Fibroblast of villous mesenchyme (primary cell): Measurements from ENCODE around the gene PSENEN. TPM values are rescaled to one million over a fixed set of nuclear protein-coding genes. Genes with fewer than 3 reads are reported as not detected.
"Not testable (repeated sequence)": the region's sequence is repeated elsewhere in the genome, so short reads cannot be mapped to it uniquely, and the experiment has no call there.

Experiments used
- DNase-seq: peaks from one replicate; pipeline ENCODE4 v3.0.0-alpha.2; 2010; ENCODE audit warnings: low read depth
- H3K4me3 ChIP-seq: 2 replicates; pipeline ENCODE4 v1.5.1; 2011; ENCODE audit warnings: low read depth, mild to moderate bottlenecking, low read length
- CTCF ChIP-seq: IDR thresholded peaks from 2 replicates; pipeline ENCODE4 v1.5.1; 2012; ENCODE audit warnings: low read depth, mild to moderate bottlenecking, low read length; ENCODE audit not compliant: insufficient read depth
- total RNA-seq: library from RNA; depleted of rRNA; stranded (reverse); fragments of >200 nt; gene quantifications from 2 replicates; pipeline ENCODE4 v1.2.3, GENCODE V29; 2012

The PSENEN gene
- total RNA-seq, 1 donor = 14.7 TPM

- H3K4me3 ChIP-seq = no peak overlapping the region
- no peak for DNase-seq
- no peak for TF ChIP-seq CTCF
Measured at GRCh38 chr19:35793381-35794165, 48.1 kb downstream of the PSENEN start.

GRCh38 chr19:35795564-35795963 is 50.1 kb downstream of the PSENEN start:
- not testable (repeated sequence) for DNase-seq, H3K4me3 ChIP-seq

Other genes with a start within 250 kb of the PSENEN start
- 0.97 and 2.2 TPM in 2 replicates for gene DMKN, start 232.0 kb upstream of the PSENEN start, total RNA-seq
- under 0.01 TPM in 1 of 2 replicates, not detected in the other for gene SBSN, start 217.3 kb upstream of the PSENEN start, total RNA-seq
- not detected in 2 replicates for gene GAPDHS, start 212.2 kb upstream of the PSENEN start, total RNA-seq
- 77.3 and 81.2 TPM in 2 replicates for gene TMEM147, start 200.0 kb upstream of the PSENEN start, total RNA-seq
- gene ATP4A, start 182.0 kb upstream of the PSENEN start, total RNA-seq = not detected in 2 replicates
- gene PMIS2, start 159.5 kb upstream of the PSENEN start, total RNA-seq = not detected in 2 replicates
- 6.5 and 6.8 TPM in 2 replicates for gene HAUS5, start 132.9 kb upstream of the PSENEN start, total RNA-seq
- 41.0 and 54.1 TPM in 2 replicates for gene RBM42, start 116.6 kb upstream of the PSENEN start, total RNA-seq
- under 0.01 and 0.86 TPM in 2 replicates for gene ETV2, start 103.9 kb upstream of the PSENEN start, total RNA-seq
- gene COX6B1, start 97.3 kb upstream of the PSENEN start, total RNA-seq = 165 and 215 TPM in 2 replicates
- gene UPK1A, start 79.1 kb upstream of the PSENEN start, total RNA-seq = not detected in 2 replicates
- not detected in 2 replicates for gene ZBTB32, start 41.1 kb upstream of the PSENEN start, total RNA-seq
- gene KMT2B, start 27.6 kb upstream of the PSENEN start, total RNA-seq = 5.6 and 7.4 TPM in 2 replicates
- 0.43 and 0.64 TPM in 2 replicates for gene IGFLR1, start 3.2 kb upstream of the PSENEN start, total RNA-seq
- gene U2AF1L4, start 233 bp upstream of the PSENEN start, total RNA-seq = 4.7 and 5.8 TPM in 2 replicates
- gene LIN37, start 2.9 kb downstream of the PSENEN start, total RNA-seq = 13.8 and 14.2 TPM in 2 replicates
- gene HSPB6, start 11.4 kb downstream of the PSENEN start, total RNA-seq = 20.7 and 44.8 TPM in 2 replicates
- 8.7 and 9.5 TPM in 2 replicates for gene PROSER3, start 12.5 kb downstream of the PSENEN start, total RNA-seq
- 1.7 and 2.3 TPM in 2 replicates for gene ARHGAP33, start 29.9 kb downstream of the PSENEN start, total RNA-seq
- gene PRODH2, start 67.2 kb downstream of the PSENEN start, total RNA-seq = not detected in 2 replicates
- gene NPHS1, start 106.9 kb downstream of the PSENEN start, total RNA-seq = not detected in 2 replicates
- gene KIRREL2, start 111.3 kb downstream of the PSENEN start, total RNA-seq = under 0.01 TPM in 1 of 2 replicates, not detected in the other
- 3.5 and 4.2 TPM in 2 replicates for gene APLP1, start 122.9 kb downstream of the PSENEN start, total RNA-seq
- 3.0 and 3.5 TPM in 2 replicates for gene NFKBID, start 154.9 kb downstream of the PSENEN start, total RNA-seq
- 0.43 and 0.64 TPM in 2 replicates for gene HCST, start 156.9 kb downstream of the PSENEN start, total RNA-seq
- not detected in 2 replicates for gene TYROBP, start 162.6 kb downstream of the PSENEN start, total RNA-seq
- gene LRFN3, start 190.7 kb downstream of the PSENEN start, total RNA-seq = 3.5 and 6.8 TPM in 2 replicates
- 12.5 and 15.5 TPM in 2 replicates for gene SDHAF1, start 249.5 kb downstream of the PSENEN start, total RNA-seq